ENCODE data around the gene PTTG1IP. TPM values are rescaled to one million over a fixed set of nuclear protein-coding genes. Genes with fewer than 3 reads are reported as not detected.

PTTG1IP gene
- total RNA-seq, 4 donors from 2014 or later, result 108 to 202 (median 146) TPM

DNA sequence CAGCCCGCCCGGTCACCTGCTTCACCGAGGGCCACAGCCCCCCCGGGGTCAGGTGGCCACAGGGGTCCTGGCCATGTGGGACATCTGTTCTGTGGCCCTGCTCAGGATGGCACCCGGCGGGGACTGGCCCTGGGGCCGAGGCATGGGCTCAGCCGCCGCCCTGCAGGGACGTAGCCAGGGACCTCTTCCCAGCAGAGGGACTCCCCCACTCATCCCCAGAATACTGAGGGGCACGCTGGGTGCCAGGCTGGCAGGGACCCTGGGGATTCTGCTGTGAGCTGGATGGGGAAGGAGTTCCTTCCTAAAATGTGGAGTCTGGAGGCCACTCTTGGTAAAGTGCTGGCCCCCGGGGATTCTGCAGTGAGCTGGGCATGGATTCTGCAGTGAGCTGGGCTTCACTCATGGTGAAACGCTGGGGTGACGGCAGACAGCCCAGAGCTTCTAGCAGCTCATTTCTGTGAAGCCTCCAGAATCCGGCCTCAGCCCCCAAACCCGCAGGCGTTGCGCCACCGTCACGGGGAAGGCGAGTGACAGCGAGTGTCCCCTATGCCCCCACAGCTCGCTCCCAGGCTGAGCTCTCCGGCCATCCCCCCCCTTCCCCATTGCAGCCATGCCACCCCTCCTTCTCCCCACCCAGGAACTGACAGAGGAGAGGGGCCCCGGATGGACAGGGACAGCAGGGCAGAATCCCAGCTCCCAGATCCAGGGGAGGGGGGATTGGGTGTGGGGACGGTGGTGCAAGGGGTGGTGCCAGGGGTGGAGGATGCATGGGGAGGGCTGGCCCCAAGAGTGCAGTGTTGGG, 45.8 kb upstream of the PTTG1IP start:
- no peak for DNase-seq
- Histone ChIP-seq H3K27ac (no peak overlapping the region), H3K27me3 (no peaks in the 10 kb centered on the region), H3K4me1 (no peaks in the 10 kb centered on the region), H3K4me3 (no peak overlapping the region), H3K9me3 (no peaks in the 10 kb centered on the region), H3K36me3 (no peaks in the 10 kb centered on the region)
- no peak for TF ChIP-seq POLR2A (IDR thresholded peaks at IDR 0.05)
- TF ChIP-seq, protein P1, sequence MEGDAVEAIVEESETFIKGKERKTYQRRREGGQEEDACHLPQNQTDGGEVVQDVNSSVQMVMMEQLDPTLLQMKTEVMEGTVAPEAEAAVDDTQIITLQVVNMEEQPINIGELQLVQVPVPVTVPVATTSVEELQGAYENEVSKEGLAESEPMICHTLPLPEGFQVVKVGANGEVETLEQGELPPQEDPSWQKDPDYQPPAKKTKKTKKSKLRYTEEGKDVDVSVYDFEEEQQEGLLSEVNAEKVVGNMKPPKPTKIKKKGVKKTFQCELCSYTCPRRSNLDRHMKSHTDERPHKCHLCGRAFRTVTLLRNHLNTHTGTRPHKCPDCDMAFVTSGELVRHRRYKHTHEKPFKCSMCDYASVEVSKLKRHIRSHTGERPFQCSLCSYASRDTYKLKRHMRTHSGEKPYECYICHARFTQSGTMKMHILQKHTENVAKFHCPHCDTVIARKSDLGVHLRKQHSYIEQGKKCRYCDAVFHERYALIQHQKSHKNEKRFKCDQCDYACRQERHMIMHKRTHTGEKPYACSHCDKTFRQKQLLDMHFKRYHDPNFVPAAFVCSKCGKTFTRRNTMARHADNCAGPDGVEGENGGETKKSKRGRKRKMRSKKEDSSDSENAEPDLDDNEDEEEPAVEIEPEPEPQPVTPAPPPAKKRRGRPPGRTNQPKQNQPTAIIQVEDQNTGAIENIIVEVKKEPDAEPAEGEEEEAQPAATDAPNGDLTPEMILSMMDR (IDR thresholded peaks at IDR 0.05), result no peak
- intact Hi-C loops (cut with DNase I; ENCODE audit: low total_unique reads), result no loop called here

DNA sequence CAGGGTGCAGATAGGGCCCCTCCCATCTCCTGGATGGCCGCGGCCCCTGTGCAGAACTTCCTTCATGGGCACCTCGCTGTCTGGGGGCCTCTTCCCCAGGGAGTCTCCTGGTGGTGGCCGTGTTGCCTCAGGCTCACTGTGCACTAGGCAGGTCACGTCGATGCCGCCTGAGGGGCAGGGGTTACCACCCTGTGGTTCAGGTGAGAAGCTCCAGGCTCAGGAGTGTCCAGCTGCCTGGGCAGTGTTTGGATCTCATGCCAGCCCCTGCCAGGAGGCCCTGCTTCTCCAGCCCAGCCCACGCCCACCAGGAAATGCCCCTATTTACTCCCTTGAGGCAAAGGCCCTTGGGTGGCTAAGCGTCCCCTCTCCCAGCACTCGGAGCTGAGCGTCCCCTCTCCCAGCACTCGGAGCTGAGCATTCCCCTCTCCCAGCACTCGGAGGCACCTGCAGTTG, 45.1 kb upstream of the PTTG1IP start:
- Histone ChIP-seq H3K27me3 (no peaks in the 10 kb centered on the region), H3K27ac (no peak overlapping the region), H3K36me3 (no peaks in the 10 kb centered on the region), H3K9me3 (no peaks in the 10 kb centered on the region), H3K4me3 (no peak overlapping the region), H3K4me1 (no peaks in the 10 kb centered on the region)
- intact Hi-C loops (cut with DNase I; ENCODE audit: low total_unique reads), result no loop called here
- DNase-seq, result no peak
- TF ChIP-seq, protein P1 (IDR thresholded peaks at IDR 0.05), result no peak
- no peak for TF ChIP-seq POLR2A (IDR thresholded peaks at IDR 0.05)

DNA sequence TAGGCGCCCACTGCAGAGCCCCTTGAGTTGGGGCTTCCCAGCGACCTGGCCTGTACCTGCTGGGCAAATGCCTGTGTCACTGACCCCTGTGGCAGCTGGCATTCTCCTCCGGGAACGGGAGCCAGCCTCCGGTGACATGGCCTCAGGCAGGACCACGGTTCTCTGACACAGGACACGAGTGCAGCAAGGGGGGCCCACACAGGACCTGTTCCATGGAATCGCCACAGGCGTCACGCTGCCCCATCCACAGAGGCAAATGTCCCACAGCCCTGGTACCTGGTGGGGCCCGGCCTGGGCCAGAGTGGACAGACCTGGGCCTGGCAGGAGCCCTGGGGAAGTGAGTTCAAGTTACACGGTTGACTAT, 44.6 kb upstream of the PTTG1IP start:
- no peaks in the 10 kb centered on the region for H3K36me3 ChIP-seq
- H3K9me3 ChIP-seq, result no peaks in the 10 kb centered on the region
- no peaks in the 10 kb centered on the region for H3K27me3 ChIP-seq
- intact Hi-C loops (cut with DNase I; ENCODE audit: low total_unique reads), result no loop called here
- H3K4me1 ChIP-seq, result no peaks in the 10 kb centered on the region
- H3K27ac ChIP-seq, result no peak overlapping the region
- H3K4me3 ChIP-seq, result no peak overlapping the region
- no peak for DNase-seq
- TF ChIP-seq POLR2A (IDR thresholded peaks at IDR 0.05), result no peak
- TF ChIP-seq, protein P1 (IDR thresholded peaks at IDR 0.05), result no peak

DNA sequence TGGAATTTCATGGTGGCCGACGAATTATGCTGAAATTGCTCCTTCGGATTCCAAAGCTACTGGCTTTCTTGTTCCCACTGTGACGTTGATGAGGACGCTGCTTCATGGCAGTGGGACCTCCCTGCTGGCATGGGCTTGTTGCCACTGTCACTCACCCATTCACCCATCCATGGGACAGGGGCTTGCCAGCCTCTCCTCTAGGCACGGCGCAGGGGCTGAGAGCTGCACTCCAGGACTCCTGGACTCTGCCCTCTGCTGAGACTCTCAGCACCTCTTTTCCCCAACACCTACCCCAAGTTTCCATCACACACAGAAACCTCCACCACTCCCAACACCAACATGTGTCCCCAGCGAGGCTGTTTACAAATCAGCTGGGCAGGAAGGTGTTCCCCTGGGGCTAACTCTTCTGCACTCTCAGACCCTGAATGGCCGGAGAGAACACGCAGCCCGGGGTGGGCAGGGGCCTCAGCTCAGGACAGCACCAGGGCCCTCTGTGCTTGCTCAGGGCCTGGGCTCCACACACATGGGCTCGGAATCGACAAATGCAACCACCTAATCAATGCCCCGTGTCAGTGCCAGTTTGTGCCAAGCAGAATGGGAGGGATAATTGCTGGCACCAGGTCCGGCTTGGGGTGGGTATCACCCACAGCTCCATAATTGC, 44.1 kb upstream of the PTTG1IP start:
- intact Hi-C loops (cut with DNase I; ENCODE audit: low total_unique reads), result no loop called here
- Histone ChIP-seq H3K27ac (no peak overlapping the region), H3K36me3 (no peaks in the 10 kb centered on the region), H3K4me1 (no peaks in the 10 kb centered on the region), H3K9me3 (no peaks in the 10 kb centered on the region), H3K4me3 (no peak overlapping the region), H3K27me3 (no peaks in the 10 kb centered on the region)
- TF ChIP-seq POLR2A (IDR thresholded peaks at IDR 0.05), result no peak
- TF ChIP-seq, protein P1 (IDR thresholded peaks at IDR 0.05), result no peak
- no peak for DNase-seq

DNA sequence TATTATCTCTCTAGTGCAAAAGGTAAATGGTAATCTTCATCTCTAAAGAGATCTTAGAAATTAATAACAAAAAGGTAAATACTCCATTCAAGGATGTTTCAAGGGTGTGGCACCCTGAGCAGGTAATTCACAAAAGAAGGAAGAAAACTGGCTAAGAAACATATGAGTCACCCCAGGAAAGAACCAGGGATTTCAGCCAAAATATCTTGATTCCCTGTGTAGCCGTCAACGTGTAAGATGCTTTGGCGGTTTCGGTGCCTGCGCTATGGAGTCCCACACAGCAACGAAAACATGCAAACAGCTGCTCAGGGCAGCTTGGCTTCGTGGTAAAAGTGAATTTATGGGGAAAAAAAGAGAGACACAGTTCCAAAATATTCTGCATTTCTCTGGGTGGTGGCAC, 43.5 kb upstream of the PTTG1IP start:
- no peak for DNase-seq
- no peaks in the 10 kb centered on the region for H3K36me3 ChIP-seq
- intact Hi-C loops (cut with DNase I; ENCODE audit: low total_unique reads), result no loop called here
- H3K27ac ChIP-seq, result no peak overlapping the region
- no peaks in the 10 kb centered on the region for H3K9me3 ChIP-seq
- H3K4me1 ChIP-seq, result no peaks in the 10 kb centered on the region
- TF ChIP-seq, protein P1 (IDR thresholded peaks at IDR 0.05), result no peak
- TF ChIP-seq POLR2A (IDR thresholded peaks at IDR 0.05), result no peak
- no peaks in the 10 kb centered on the region for H3K27me3 ChIP-seq
- no peak overlapping the region for H3K4me3 ChIP-seq

All from uterus (tissue), 4 donors.